GM21619 (cell line): ENCODE measurements around the gene HNMT.

Experiments
- ATAC-seq: cut with Tn5 transposase; IDR thresholded peaks from one replicate; pipeline ENCODE4 v1.9.1; 2021; ENCODE audit not compliant: unreplicated experiment

The HNMT gene

DNA sequence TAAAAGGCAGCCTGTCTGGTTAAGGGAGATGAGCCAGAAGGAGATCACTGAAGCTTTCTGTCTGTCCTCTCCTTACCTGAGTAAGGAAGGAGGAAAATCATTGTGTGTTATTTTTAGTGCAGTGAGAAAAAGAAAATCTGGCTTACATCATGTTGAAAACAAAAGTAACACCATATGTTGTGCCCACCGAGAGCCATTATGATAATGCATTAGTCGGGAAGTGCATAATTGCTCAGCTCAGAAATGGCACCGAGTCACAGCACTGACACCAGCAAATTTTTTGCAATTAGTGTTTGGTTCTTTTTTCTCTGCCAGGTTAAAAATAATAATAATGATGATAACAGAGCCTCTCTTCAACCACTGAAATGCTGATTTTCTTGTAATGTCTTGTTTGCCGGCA, 46.6 kb downstream of the HNMT start:
- no peak for ATAC-seq

DNA sequence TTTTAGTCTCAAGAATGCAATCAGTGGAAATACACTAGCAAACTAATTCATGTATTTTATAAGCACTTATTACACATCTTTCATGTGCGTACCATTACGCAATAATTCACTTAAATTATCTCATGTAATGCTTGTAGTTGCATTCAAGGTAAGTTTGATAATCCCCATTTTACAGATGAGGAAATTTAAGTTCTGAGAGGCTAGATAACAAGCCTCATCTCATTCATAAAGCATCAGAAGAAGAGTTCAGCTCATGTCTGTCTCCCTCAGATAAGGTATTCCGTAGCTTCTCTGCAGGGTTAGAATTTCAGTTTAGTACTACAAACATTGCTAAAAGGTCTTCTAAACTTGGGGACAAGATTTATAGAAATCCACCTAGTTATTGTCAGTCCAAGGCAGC, 47.8 kb downstream of the HNMT start:
- ATAC-seq: no peak

DNA sequence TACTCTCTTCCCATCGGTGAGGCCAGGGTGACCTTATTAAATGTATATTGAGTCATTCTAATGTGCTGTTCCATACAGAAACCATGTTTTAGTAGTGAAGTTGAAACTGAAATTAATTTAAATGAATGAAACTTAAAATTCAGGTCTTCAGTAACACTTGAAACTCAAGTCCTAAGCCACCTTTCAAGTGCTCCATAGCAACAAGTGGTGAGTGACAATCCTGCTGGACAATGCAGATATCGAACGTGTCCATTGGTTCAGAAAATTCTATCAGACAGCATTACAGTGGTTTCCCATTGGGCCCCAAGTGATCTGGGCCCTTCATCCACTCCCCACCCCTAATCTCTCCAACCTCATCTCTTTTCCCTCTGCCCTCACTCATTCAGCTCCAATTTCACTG, 48.7 kb downstream of the HNMT start:
- ATAC-seq: no peak

DNA sequence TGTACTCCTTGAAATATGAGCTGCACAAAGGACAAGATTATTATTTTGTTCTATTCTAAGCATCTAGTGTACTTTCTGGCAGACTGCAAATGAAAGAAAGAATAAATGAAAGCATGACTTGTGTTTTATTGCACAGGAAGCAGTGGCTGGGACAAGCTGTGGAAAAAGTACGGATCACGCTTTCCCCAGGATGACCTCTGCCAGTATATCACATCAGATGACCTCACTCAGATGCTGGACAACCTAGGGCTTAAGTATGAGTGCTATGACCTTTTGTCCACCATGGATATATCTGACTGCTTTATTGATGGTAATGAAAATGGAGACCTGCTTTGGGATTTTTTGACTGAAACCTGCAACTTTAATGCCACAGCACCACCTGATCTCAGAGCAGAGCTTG, 49.4 kb downstream of the HNMT start:
- no peak for ATAC-seq

DNA sequence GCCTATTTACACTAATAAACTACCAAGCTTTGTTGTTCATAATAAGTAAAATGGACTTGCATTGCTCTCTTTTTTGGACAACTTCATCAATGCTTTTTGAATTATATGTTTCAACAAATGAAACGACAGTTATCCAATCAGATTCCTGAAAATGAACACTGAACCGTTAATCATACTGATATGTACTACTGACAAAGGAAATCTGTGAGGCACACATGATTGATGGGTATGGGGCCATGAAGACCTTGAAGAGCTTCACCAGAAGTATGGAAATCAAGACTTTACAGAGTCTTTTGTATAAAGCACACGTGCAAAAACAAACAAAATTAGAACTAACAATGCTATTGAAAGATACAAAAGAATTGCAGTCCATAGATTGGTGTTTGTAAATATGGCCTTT, 51.2 kb downstream of the HNMT start:
- no peak for ATAC-seq

DNA sequence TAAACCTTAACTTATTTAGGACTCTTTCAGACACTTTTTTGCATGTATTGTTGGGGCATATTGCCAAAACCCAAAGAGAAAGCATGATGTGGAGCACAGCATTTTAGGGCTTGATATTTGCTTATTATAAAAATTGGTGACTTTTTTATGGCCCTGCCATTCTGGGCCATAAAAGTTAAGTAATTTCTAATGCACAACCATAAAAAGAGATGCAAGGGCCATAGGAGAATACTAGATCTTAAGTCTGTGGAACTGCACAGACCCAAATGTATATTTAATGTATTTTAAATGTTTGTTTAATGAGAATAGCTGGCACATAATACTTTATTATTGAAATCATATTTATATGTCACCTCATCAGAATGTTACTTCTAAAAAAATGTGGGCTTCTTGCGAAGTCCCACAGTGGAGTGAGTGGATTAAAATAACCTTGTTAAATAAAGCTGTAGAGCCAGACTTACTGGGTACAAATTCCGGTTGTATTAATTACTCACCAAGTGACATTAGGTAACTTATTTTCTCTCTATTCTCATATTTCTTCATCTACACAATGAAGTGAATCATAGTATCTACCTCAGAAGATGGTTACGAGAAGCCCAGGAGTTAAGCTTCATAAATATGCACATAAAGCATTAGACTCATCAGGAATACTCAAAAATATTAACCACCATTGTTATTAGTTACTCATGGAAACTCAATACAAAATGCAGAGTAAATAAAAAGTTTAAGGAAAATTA, 52.2 kb downstream of the HNMT start:
- ATAC-seq: no peak

DNA sequence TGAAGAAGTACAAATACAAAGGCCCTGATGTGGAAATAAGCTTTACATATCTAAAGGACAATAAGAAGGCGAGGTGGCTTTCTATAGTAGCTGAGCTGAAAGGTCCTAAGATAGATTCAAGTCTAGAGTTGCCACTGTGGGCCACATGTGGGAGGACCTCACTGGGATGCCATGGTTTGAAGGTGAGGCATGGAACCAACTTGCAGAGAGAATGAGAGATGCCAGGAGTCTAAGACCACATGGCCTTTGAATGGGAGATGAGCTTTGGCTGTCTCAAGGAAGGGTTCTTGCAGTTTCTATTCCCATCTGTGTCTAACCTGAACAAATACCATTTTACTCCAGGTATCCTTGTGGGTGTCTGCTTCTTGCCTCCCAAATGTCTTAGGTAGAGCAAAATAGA, 53.6 kb downstream of the HNMT start:
- ATAC-seq: no peak

DNA sequence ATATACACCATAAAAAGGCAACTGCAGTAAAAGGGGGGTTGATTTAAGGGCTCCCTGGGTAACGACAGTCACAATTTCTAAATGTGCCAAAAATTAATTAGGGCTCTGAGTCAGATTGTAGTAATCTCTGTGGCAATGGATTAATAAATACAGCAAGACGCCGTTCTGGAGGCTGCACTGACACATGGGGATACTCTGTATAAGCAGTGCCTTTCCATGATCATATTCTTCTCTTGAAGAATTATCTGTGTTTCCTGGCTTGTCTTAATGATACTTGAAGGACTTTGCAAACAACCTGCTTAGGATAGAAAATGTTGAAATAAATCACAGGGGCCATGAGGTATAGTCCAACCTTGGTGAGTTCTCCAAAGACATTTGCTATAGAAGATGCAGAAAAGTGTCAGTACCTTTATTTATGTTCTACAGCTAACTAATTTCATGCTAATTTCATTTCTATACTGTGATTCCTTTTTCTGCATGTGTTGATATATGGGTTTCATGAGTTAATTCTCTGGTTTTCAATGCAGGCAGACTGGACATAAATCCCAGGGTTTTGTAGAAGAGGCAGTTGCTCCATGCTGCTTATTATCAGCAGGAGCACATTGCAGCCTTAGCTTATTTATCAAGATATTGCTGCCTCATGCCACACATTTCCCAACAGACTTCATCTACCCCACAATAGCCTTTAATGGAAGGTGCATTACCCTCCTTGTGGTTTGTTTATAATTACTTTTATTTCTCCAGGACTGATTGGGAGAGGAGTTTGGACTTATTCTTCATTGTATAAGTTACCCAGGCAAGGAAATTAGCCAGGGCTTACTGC, 54.8 kb downstream of the HNMT start:
- no peak for ATAC-seq

DNA sequence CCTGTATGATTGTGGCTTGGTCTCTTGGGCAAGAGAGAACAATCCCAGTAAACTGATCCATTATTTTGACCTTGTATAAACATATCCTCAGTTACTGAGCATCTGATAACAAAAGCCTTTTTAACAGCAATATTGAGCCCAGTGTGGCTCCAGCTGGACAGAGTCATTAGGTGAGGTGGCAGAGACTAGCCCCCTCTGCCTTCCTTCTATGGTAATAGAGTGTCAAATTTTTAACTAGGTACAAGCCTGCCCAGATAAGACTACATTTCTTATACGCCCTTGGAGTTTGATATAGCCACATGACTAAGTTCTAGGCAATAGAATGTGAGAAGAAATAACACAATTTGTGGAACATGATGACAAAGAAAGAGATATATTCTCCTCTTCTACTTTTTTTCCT, 56.2 kb downstream of the HNMT start:
- no peak for ATAC-seq

DNA sequence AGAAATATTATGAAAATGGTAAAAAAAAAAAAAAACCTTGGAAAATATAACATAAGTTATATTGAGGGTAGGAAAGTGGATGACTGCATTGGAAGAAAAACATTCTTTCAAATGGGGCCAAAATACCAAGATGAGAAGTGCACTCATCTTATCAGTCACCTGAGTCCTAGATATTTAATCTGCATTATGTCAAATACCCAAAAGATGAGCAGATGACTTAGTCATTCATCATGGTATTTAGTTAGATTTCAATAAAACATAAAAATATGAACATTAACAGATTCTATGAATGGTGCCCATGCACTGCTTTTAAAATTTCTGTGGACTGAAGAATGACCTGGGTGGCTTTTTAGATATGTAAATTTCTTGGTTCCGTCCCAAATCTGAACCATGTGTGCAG, 56.9 kb downstream of the HNMT start:
- no peak for ATAC-seq

DNA sequence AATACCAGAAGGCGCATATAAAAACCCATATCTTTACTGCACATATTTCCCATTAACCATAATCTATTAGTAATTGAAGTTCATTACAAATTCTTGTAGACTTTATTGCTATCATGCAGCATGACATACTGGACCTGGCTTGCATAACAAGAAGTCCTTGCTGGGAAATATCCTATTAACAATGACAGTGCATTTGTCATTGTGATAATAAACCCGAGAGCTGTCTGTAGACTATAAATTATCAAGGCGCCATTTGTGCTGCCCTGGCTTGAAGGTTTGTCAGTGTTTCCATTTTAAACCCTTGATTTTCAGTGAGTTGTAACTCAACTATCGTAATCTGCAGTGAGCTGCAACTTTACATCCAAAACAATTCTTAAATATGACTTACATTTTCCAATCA, 59.0 kb downstream of the HNMT start:
- no peak for ATAC-seq

DNA sequence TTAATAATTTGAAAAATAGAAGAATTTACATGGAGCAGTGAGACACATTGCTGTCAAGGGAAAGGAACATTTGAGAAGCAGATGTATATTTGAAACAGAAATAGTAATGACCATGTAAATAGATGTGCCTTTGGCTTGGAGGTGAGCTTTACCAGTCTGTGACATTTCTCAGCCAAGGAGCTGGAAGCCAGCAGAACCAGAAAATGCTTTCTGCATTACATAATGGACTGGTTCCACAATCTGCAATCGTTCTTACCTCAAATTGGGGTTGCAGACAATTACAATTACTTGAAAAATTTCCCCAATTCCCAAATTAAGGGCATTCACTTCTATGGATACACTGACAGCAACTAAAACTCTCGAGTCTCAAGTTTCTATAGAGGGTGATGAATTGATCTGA, 59.7 kb downstream of the HNMT start:
- no peak for ATAC-seq

DNA sequence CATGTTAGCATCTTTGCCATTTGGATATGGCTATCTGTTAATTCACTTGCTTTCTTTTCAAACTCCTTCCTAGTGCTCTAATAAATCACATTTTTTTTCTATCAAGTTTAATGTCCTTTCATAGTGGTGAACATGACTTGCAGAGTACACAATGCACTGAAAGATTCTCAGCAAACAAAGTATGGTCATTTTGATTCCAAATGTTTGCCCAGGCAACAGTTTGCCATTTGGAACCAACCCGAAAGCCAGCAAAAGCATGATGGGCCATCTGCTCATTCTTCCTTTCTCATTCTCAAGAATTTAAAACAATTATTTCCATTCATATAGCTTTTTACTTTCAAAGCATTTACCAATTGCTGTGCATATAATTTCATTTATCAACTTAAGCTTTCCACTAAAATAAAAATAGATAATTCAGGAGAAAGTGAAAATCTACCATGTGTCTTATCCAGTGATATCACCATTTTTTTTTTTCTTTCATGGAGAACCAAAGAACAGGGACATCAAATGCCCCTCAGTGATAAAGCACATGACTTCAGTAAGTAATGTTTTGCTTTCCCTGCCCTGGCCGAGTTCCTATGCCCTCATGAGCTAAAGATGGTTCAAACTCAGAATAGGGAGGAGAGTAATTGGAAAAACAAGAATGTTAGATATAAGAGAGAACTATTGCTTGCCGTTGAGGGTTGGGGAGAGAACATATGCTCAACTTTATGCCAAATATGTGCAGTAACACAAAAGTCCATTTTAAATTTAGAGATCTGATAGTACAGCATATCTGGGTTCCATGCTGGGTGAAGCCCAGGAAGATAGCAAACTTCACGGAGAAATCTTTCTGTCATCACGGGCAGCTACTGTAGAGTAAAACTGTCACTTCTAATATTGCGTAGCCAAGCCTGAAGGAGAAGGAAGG, 62.1 kb downstream of the HNMT start:
- ATAC-seq: no peak

DNA sequence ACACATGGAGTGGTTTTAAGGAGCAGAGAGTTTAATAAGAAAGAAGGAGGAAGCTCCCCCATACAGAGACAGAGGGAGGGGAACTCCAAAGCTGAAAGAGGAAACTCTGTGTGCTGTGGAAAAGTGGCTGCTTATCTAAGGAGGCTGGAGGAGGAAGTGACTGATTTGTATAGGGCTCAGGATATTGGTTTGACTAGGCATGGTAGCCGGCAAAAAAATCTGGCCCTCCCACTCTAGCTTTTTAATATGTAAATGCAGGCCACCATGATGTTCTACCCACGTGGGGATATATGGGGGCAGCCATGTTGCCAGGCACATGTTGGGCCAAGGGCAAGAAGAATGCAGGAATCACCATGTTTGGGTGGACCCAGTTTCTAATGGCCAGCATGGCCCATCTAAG, 64.3 kb downstream of the HNMT start:
- peak; percentile 39 for ATAC-seq

DNA sequence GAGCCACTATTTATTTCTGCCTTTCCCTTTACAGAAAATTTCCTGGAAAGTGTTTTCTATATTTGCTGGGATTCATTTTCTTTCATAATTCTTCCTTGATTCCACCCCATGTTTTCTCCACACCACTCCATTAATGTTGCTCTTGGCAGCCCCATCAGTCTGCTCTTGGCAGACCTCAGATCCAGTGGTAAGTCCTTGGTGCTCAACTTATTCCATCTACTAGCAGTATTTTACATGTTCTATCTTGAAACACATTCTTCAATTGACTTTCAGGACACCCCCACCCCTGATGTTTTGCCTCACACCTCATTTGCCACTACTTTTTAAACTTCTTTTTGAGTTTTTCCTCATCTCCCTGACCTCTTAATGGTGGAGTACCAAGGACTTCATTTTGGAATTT, 65.0 kb downstream of the HNMT start:
- ATAC-seq: no peak

DNA sequence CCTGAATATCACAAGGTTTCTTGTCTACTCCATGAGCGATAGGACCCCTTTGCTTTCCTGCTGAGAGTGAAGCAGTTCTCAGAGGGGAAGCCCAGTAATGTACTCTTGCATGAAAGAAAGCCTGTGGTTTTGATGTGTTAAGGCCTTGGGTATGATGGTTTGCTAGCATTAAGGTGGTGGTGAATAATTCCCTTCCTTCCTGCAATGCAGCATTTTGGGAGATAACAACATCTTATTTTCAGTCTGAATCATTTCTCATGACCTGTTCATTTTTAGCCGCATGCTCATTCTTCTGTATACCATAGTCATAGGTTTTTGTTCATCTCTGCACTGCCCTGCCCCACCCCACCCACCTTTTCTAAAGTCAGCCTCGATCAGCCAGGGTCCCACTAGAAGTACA, 66.2 kb downstream of the HNMT start:
- peak; percentile 84 for ATAC-seq

DNA sequence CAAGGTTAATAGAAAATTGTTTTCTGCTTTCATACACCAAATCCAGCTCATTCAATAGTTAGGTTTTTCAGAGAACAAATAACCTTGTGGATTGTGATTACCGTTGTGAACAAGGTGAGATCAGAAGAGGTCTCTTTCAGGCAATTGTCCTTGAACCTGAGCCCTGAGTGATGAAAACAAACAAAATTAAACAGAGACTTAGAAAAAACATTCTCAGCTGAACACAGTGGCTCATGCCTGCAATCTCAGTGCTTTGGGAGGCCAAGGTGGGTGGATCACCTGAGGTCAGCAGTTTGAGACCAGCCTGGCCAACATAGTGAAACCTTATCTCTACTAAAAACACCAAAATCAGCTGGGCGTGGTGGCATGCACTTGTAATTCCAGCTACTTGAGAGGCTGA, 68.1 kb downstream of the HNMT start:
- ATAC-seq: no peak

DNA sequence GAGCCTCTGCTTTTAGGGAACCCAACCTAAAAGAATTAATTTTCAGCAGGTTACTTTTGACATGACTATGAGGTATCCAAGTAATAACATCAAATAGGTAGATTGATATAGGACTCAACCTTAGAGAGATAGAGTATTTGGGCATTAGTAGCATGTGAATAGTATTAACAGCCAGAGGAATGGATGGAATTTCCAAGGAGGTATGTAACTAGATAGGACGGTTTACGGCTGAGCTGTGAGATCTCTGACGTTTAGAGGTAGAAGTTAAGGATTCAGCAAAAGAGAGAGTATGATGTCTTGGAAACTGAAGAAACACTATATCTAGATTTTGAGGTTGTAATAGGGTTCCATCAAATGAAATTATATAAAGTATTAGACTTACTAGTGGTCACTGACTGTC, 70.3 kb downstream of the HNMT start:
- ATAC-seq: no peak

DNA sequence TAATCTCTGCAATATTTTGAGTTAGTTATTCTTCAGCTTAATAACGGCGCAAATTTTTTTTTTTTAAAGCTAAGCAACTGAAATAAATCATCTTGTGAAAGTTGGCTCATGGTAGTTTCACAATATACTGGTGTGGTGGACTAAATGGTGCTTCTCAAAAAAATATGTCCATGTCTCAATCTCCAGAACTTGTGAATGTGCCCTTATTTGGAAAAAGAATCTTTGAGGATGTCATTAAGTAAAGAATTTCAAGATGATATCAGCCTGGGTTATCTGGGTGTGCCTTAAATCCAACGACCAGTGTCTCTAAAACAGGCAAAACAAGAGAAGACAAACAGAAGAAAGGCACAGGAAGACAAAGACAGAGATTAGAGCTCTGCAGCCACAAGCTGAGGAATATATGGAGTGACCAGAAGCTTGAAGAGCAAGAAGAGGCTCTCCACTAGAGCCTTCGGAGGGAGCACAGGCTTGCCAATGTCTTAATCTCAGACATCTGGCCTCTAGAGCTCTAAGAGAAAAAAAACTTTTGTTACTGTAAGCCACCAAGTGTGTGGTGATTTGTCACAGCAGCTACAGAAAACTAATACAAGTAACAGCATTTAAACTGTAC, 71.4 kb downstream of the HNMT start:
- ATAC-seq: no peak

DNA sequence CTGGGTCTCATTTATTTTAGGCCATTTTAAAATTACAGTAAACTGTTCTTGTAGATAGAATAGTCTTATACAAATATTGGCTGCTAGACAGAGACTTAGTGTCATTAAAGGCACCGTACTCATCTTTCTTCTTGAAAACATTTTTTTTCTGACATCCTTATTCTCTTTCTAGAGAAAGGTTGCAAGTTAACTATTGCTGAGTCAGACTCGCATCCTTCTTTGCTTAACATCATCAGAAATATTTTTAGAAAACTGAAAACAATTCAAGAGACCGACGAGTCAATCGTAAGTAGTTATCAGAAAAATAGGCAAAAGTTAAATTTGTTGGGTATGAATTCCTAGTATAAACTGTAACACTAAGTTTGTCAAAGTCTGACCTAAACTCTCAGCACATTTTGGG, 72.2 kb downstream of the HNMT start:
- ATAC-seq: no peak

DNA sequence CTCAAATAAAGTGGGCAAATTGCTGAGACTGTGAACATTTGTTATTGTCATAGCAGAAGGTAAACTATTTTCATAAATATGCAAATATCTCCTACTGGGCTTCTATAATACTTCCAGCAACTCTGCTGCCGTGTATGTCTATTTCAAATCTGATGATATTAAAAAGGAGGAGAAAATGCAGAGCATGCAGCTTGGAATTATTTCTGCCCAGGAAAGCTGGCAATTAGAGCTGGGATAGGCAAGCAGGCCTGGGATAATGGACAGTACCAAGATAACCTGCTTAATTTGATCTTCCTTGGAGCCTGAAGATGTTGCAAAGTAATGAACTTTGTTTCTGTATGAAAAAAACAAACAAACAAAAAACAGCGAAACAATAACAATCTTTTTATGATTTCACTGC, 72.8 kb downstream of the HNMT start:
- ATAC-seq: no peak
